DND-41 (cell line): ENCODE data around the gene DDX47.

Experiments used
- ATAC-seq: fragments of 200-7000 bp; cut with Tn5 transposase; 3 replicates; pipeline ENCODE4 v1.9.1; 2021; ENCODE audit warnings: low read depth; ENCODE audit not compliant: insufficient read depth
- DNase-seq: peaks from one replicate; pipeline ENCODE4 v3.0.0-alpha.2; 2020
- H2AFZ ChIP-seq: 2 replicates; pipeline ENCODE4 v1.6.0; 2012; ENCODE audit warnings: low read depth, low read length
- H3K27ac ChIP-seq: 2 replicates; pipeline ENCODE4 v1.5.1; 2012; ENCODE audit warnings: low read length, inconsistent platforms
- H3K27me3 ChIP-seq: fragments of 200-600 bp; sonication (generic); 2 replicates; pipeline ENCODE4 v1.6.0; 2012; ENCODE audit warnings: low read length, mild to moderate bottlenecking, inconsistent platforms; ENCODE audit not compliant: insufficient read depth, poor library complexity
- H3K36me3 ChIP-seq: 2 replicates; pipeline ENCODE4 v1.5.1; 2012; ENCODE audit warnings: low read length, inconsistent platforms; ENCODE audit not compliant: insufficient read depth
- H3K4me1 ChIP-seq: 2 replicates; pipeline ENCODE4 v1.5.1; 2012; ENCODE audit warnings: mild to moderate bottlenecking, low read length; ENCODE audit not compliant: insufficient read depth
- H3K4me2 ChIP-seq: 2 replicates; pipeline ENCODE4 v1.6.0; 2012; ENCODE audit warnings: mild to moderate bottlenecking, moderate library complexity, low read length, inconsistent platforms; ENCODE audit not compliant: insufficient read depth
- H3K4me3 ChIP-seq, 2 experiments: fragments of 200-600 bp in 1 of 2; shearing (Covaris generic) in 1 of 2; 2 replicates each; pipeline ENCODE4 v1.5.1; 2012 to 2016; ENCODE audit warnings: inconsistent platforms in 2 of 2, low read length in 2 of 2, mild to moderate bottlenecking in 2 of 2, low read depth in 1 of 2, moderate library complexity in 1 of 2
- H3K79me2 ChIP-seq: 2 replicates; pipeline ENCODE4 v1.6.0; 2012; ENCODE audit warnings: low read length, inconsistent platforms; ENCODE audit not compliant: insufficient read depth
- H3K9ac ChIP-seq: 2 replicates; pipeline ENCODE4 v1.6.0; 2012; ENCODE audit warnings: low read depth, mild to moderate bottlenecking, inconsistent platforms, low read length, moderate library complexity
- H3K9me3 ChIP-seq: 2 replicates; pipeline ENCODE4 v1.5.1; 2012; ENCODE audit warnings: low read length, moderate library complexity, mild to moderate bottlenecking, inconsistent platforms; ENCODE audit not compliant: insufficient read depth, severe bottlenecking
- H4K20me1 ChIP-seq: 2 replicates; pipeline ENCODE4 v1.6.0; 2012; ENCODE audit warnings: low read length; ENCODE audit not compliant: insufficient read depth
- CTCF ChIP-seq: IDR thresholded peaks from 2 replicates; pipeline ENCODE4 v1.5.1; 2012; ENCODE audit warnings: borderline replicate concordance, low read length, moderate library complexity, mild to moderate bottlenecking; ENCODE audit not compliant: poor library complexity, severe bottlenecking; ENCODE audit errors: extremely low read depth
- EZH2 ChIP-seq: IDR thresholded peaks from 3 replicates; pipeline ENCODE4 v1.6.1; 2012; ENCODE audit warnings: borderline replicate concordance, low read depth, mild to moderate bottlenecking, moderate library complexity, low read length, inconsistent platforms; ENCODE audit not compliant: severe bottlenecking

Gene DDX47

GRCh38 chr12:12812174-12812573 lies 972 bp upstream of the DDX47 start:
- H3K36me3 ChIP-seq: peaks cover 28% of the 10 kb centered on the region
- no peak overlapping the region for H2AFZ ChIP-seq
- no peak overlapping the region for H3K4me2 ChIP-seq
- ATAC-seq (no peak), DNase-seq (no peak)
- H4K20me1 ChIP-seq: no peaks in the 10 kb centered on the region
- H3K27me3 ChIP-seq: no peaks in the 10 kb centered on the region
- H3K9ac ChIP-seq: no peak overlapping the region
- no peak for TF ChIP-seq CTCF
- H3K4me1 ChIP-seq: peaks cover 51% of the 10 kb centered on the region
- H3K9me3 ChIP-seq: no peaks in the 10 kb centered on the region
- H3K4me3 ChIP-seq: no peak overlapping the region
- H3K27ac ChIP-seq: no peak overlapping the region
- H3K79me2 ChIP-seq: peaks cover 41% of the 10 kb centered on the region

GRCh38 chr12:12812618-12813119 lies 477 bp upstream of the DDX47 start:
- H3K27ac ChIP-seq: no peak overlapping the region
- peaks cover 46% of the 10 kb centered on the region for H3K79me2 ChIP-seq
- ATAC-seq: 0 out of 3 replicates have a peak, but pooled peaks have one; percentile 2
- no peaks in the 10 kb centered on the region for H4K20me1 ChIP-seq
- H3K9me3 ChIP-seq: no peaks in the 10 kb centered on the region
- no peak for DNase-seq
- TF ChIP-seq CTCF (no peak), EZH2 (no peak)
- H3K4me3 ChIP-seq: peak overlapping the region in 1 of 2 experiments; percentile 93; a peak in 1 of 4 replicates
- H2AFZ ChIP-seq: peak overlapping the region; percentile 33
- peaks cover 47% of the 10 kb centered on the region for H3K4me1 ChIP-seq
- H3K9ac ChIP-seq: no peak overlapping the region
- H3K4me2 ChIP-seq: peak overlapping the region; percentile 93; the same call in 1 of the 2 replicates
- peaks cover 32% of the 10 kb centered on the region for H3K36me3 ChIP-seq
- no peaks in the 10 kb centered on the region for H3K27me3 ChIP-seq

- Histone ChIP-seq H3K4me1 (peaks cover 27% of the 10 kb centered on the region), H4K20me1 (peaks cover 17% of the 10 kb centered on the region; the same call in 1 of the 2 replicates)
Measured at GRCh38 chr12:12817616-12818015, 4.5 kb downstream of the DDX47 start.

More at GRCh38 chr12:12817616-12818015, 4.5 kb downstream of the DDX47 start:
- H3K9me3 ChIP-seq: no peaks in the 10 kb centered on the region
- no peak overlapping the region for H3K4me2 ChIP-seq
- no peak overlapping the region for H2AFZ ChIP-seq
- H3K4me3 ChIP-seq: no peak overlapping the region
- H3K27ac ChIP-seq: no peak overlapping the region
- ATAC-seq (no peak), DNase-seq (no peak)
- H3K36me3 ChIP-seq: peaks cover 78% of the 10 kb centered on the region
- TF ChIP-seq CTCF (no peak), EZH2 (no peak)
- H3K9ac ChIP-seq: no peak overlapping the region
- peaks cover 73% of the 10 kb centered on the region for H3K79me2 ChIP-seq
- no peaks in the 10 kb centered on the region for H3K27me3 ChIP-seq
